Measurements from ENCODE around the gene CYP19A1.

Gene CYP19A1

GRCh38 chr15:51359981-51360380 is 21.6 kb upstream of the CYP19A1 start:
- DNase-seq (ENCODE audit: low read depth), result no peak

GRCh38 chr15:51356983-51357382 is 18.6 kb upstream of the CYP19A1 start:
- no peak for DNase-seq (ENCODE audit: low read depth)

- no peak for DNase-seq (ENCODE audit: low read depth)
Measured at GRCh38 chr15:51356147-51356546, 17.8 kb upstream of the CYP19A1 start.

DNA sequence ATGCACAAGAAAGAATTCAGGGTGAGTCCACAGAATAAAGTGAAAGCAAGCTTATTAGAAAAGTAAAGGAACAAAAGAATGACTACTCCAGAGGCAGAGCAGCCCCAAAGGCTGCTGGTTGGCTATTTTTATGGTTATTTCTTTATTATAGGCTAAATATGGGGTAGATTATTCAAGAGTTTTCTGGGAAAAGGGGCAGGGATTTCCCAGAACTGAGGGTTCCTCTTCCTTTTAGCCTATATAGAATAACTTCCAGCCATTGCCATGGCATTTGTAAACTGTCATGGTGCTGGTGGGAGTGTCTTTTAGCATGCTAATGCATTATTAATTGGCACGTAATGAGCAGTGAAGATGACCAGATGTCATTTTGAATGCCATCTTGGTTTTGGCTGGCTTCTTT is 16.7 kb upstream of the CYP19A1 start:
- DNase-seq (ENCODE audit: low read depth), result no peak

- DNase-seq (ENCODE audit: low read depth), result no peak
Measured at GRCh38 chr15:51353976-51354375, 15.6 kb upstream of the CYP19A1 start.

GRCh38 chr15:51350723-51351122 is 12.3 kb upstream of the CYP19A1 start:
- DNase-seq (ENCODE audit: low read depth), result no peak

GRCh38 chr15:51349156-51349844 is 10.9 kb upstream of the CYP19A1 start:
- no peak for DNase-seq (ENCODE audit: low read depth)

DNA sequence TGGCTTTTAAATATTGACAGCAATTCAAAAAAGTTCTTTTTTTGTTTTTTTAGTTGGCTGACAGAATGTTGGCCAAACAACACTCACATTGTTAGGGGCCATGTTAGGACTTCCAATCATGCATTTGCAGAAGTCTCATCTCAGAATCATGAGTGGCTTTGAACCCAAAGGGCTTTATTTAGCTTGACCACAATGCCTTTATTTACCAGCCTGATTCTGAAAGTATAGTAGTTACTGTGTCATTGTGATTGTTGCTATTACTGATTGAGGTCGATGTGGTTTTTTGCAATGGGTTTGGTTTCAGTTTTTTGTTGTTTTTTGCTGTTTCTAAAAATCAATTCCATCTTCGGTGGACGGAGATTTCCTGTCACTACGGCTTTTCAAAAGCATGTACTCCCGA is 10.3 kb upstream of the CYP19A1 start:
- DNase-seq (ENCODE audit: low read depth), result no peak

DNA sequence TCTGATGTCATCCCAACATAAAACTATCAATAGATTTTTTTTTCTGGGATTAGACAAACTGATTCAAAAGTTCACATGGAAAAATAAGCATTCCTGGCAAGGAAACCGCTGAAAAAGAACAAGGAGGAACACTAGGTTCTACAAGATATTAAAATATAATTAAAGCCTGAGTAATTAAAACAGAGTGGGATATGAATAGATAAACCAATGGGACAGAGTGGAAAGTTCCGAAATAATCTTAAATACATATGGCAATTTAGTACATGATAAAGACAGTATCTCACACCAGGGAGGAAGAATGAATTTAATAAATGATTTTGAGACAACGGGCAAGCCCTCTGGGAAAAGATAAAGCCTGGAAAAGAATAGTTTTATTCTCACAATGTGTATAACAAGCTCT is 7.7 kb upstream of the CYP19A1 start:
- DNase-seq (ENCODE audit: low read depth), result no peak

- DNase-seq (ENCODE audit: low read depth), result no peak
Measured at GRCh38 chr15:51343466-51343865, 5.1 kb upstream of the CYP19A1 start.

DNA sequence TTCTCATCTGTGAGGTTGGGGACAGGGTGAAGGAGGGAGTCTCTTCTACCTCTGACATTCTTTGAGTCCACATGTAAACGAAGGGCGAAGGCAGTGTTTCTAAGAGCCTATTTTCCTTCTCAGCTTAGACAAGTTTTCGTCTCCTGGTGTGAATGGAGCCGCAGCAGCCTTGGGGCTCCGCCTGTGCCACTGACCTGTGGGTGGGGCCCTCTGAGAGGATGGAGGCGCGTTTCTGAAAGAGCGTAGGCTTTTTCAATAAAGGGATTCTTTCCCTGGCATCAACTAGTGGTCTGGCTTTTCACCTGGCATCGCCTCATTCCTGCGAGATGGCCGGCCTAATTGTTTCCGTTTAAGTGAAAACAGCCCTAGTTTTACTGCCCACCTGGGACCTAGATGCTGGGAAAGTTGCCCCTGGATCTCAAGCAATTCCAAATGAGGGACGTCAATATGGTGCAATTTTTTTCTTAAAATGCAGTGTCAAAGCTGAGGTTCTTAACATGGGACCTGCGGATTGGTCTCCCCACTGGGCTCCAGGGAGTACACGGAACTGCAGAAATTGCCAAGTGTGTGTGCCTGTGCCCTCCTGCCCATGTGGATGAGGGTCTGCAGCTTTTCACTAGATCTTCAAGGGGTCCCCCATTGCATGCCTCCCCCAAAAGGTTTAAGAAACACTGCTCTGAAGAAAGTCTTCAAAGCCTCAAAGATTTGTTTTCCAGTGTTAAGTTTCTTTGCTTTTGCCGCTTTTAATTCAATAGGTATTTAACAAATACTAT is 4.0 kb upstream of the CYP19A1 start:
- DNase-seq (ENCODE audit: low read depth), result no peak

DNA sequence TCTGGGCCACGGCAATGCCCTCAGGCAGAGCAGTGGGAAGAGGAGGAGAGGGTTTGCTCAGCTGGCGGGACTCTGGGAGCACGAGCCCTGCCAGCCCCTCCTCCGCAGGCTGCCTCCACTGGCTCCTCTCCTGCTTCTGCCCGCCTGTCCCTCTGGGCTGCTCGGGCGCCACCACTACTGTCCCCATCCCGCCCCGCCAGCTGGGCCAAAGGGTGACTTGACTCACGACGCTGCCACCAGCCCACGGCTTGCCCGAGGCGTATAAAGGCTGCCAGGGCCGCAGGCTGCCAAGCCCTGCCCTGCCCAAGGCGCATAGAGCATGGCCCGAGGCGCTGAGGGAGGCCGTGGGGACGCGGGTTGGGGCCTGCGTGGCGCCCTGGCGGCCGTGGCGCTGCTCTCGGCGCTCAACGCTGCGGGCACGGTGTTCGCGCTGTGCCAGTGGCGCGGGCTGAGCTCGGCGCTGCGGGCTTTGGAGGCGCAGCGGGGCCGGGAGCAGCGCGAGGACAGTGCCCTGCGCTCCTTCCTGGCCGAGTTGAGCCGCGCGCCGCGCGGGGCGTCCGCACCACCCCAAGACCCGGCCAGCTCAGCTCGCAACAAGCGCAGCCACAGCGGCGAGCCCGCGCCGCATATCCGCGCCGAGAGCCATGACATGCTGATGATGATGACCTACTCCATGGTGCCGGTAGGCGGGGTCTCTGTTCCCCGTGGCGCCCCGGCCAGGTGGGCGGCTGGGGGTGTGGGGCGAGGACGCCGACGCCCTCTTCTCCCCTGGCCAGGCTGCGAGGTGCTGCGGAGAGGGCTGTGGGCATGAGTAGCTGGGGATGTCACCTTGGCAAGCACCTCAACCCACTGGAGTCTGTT is 3.2 kb upstream of the CYP19A1 start, which contains the start of gene GLDN:
TSS of gene GLDN (plus strand) at position 290 of the 861 bp plus-strand sequence. CDS start at position 320, 30 bp downstream.
- DNase-seq (ENCODE audit: low read depth), result no peak

DNA sequence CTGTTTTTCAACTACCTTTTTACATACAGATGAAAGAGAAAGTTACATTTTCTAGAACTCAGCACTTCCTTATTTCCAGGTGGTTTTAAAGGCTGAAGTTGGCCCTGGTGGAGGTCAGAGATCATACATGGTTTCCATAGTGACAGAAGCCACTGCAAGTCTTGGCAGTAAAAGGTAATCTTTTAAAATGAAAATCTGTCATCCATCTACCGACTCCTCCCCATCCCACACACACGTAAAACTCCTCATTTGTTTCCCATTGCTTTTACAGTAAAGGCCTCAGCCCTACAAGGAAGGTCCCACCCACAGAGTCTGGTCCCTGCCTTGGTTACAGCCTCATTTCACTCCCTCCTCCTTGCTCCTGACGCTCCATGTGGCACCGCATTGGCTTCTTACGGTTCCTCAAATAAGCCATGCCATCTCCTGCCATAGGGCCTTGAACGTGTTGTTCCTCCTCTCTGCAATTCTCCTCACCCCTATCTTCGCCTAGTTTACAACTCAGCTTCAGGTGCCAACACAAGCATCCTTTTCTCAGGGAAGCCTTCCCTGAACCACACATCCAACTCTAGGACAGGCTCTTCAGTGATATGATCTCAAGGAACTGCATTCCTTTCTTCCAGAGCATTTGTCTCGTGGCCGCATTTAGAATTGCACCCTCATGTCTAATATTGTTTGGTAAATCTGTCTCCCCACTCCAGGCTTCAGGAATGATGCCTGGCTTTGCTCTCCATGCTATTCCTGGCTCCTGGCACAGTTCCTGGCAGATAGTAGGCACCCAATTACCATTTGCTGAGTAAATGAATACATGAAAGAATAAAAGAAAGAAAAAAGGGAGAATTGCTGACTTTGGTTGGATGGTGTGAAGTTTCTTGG is 2.6 kb downstream of the CYP19A1 start:
- no peak for DNase-seq (ENCODE audit: low read depth)

DNA sequence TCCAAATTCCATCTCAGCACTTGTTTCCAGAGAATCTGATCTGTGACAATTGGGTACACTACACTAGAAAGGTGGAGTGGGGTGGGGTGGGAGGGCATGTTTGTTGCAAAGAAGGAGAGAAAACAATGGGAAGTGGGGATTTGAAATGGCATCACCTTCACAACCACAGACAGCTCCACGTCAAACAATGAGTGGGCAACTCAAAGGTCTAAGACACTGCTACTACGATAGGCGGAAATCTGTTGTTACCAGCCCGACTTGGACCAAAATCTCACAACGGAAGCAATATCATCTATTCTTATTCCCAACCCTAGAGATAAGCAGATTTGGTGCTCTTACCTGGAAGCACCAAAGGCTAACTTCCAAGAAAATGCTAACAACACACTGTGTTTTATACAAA is 3.3 kb downstream of the CYP19A1 start:
- DNase-seq (ENCODE audit: low read depth), result no peak

- no peak for DNase-seq (ENCODE audit: low read depth)
Measured at GRCh38 chr15:51334011-51334451, 4.4 kb downstream of the CYP19A1 start.

GRCh38 chr15:51333571-51333970 is 4.8 kb downstream of the CYP19A1 start:
- DNase-seq (ENCODE audit: low read depth), result no peak

- peak; percentile 15 for DNase-seq (ENCODE audit: low read depth)
Measured at GRCh38 chr15:51332206-51333147, 5.9 kb downstream of the CYP19A1 start.

DNA sequence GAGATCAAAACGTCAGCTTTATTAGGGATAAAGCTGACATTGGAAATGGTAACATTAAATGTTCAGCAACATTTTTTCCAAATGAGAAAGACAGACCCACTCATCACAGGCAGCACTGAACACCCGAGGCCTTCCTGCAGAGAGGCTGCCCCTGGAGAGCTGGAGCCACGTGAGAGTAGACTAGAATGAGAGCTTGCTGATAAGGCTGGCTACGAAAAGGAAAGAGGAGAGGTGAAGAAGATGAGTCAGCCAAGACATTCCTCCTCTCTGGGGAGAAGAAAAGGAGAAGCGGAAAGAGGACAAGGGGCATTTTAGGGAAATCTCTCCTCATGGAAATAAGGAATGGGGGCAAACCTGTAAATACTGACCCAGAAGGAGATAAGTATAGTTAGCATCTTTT is 7.3 kb downstream of the CYP19A1 start:
- DNase-seq (ENCODE audit: low read depth), result no peak

DNA sequence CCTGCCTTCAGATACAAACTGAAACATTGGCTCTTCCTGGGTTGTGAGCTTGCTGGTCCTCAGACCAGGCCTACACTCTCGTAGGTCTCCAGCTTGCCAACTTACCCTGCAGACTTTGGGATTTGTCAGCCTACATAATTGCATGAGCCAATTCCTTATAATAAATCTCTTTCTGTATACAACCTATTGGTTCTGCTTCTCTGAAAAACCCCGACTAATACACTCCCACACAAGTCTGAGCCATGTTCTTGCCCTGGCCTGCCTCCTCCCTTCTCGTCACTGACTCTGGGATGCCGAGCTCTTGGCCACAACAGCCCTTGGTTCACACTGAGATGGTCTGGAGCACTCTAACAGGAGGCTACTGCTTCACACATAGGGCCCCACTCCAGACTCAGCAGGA is 9.5 kb downstream of the CYP19A1 start:
- DNase-seq (ENCODE audit: low read depth), result no peak

- no peak for DNase-seq (ENCODE audit: low read depth)
Measured at GRCh38 chr15:51327081-51327480, 11.3 kb downstream of the CYP19A1 start.

All from HS-5 (cell line).